WTC11 (cell line): ENCODE results near the gene APBB3. TPM values are rescaled to one million over a fixed set of nuclear protein-coding genes. Genes with fewer than 3 reads are reported as not detected.

Experiments used
- ATAC-seq: fragments of 200-7000 bp; cut with Tn5 transposase; 2 replicates; pipeline ENCODE4 v1.10.0; 2021; ENCODE audit warnings: mild to moderate bottlenecking, moderate library complexity
- CTCF ChIA-PET: fragments of 300-600 bp; sonication (Branson Sonifier 250); formaldehyde crosslinking; loops from one replicate; lab custom pipeline; 2021; ENCODE audit warnings: antibody characterized with exemption; lab: Charles Lee
- POLR2A ChIA-PET: fragments of 350-600 bp; sonication (Branson Sonifier 250); formaldehyde crosslinking; loops from one replicate; lab custom pipeline; 2021; ENCODE audit warnings: antibody characterized with exemption; lab: Charles Lee
- DNase-seq: peaks from one replicate; pipeline ENCODE4 v3.0.0; 2021; ENCODE audit warnings: low spot score
- H3K27ac Mint-ChIP-seq: 2 replicates; pipeline ENCODE4 v1.8.0; 2021; ENCODE audit warnings: mixed read lengths
- H3K27me3 Mint-ChIP-seq: 2 replicates; pipeline ENCODE4 v1.8.0; 2021; ENCODE audit warnings: low read depth, mild to moderate bottlenecking, moderate library complexity, mixed read lengths
- H3K36me3 Mint-ChIP-seq: 2 replicates; pipeline ENCODE4 v1.8.0; 2021; ENCODE audit warnings: mixed read lengths
- H3K4me1 Mint-ChIP-seq: 2 replicates; pipeline ENCODE4 v1.8.0; 2022; ENCODE audit warnings: mixed read lengths
- H3K4me3 Mint-ChIP-seq: 2 replicates; pipeline ENCODE4 v1.8.0; 2021; ENCODE audit warnings: mild to moderate bottlenecking, moderate library complexity, mixed read lengths
- H3K9me3 Mint-ChIP-seq: 2 replicates; pipeline ENCODE4 v1.8.0; 2021; ENCODE audit warnings: mixed read lengths
- AR ChIP-seq: fragments of 250-450 bp; sonication (Bioruptor Pico); IDR thresholded peaks from 2 replicates; pipeline ENCODE4 v1.9.0; 2021; ENCODE audit warnings: mild to moderate bottlenecking
- ATF1 ChIP-seq: sonication (generic); formaldehyde crosslinking; IDR thresholded peaks from 2 replicates; pipeline ENCODE4 v1.8.1; 2023; ENCODE audit warnings: mild to moderate bottlenecking, moderate library complexity, missing genetic modification reagents
- CBFB ChIP-seq: sonication (generic); formaldehyde crosslinking; IDR thresholded peaks from 2 replicates; pipeline ENCODE4 v1.8.1; 2022; ENCODE audit warnings: mild to moderate bottlenecking, low read depth, missing genetic modification reagents
- CREM ChIP-seq: sonication (generic); formaldehyde crosslinking; IDR thresholded peaks from 2 replicates; pipeline ENCODE4 v1.8.1; 2022; ENCODE audit warnings: mild to moderate bottlenecking, missing genetic modification reagents, moderate library complexity
- CTCF ChIP-seq: fragments of 200-600 bp; IDR thresholded peaks from 2 replicates; pipeline ENCODE4 v1.8.0; 2022; ENCODE audit warnings: antibody characterized with exemption
- E2F1 ChIP-seq: sonication (generic); formaldehyde crosslinking; IDR thresholded peaks from 2 replicates; pipeline ENCODE4 v1.8.0; 2022; ENCODE audit warnings: mild to moderate bottlenecking, missing genetic modification reagents
- ELF4 ChIP-seq: sonication (generic); formaldehyde crosslinking; IDR thresholded peaks from 2 replicates; pipeline ENCODE4 v1.8.1; 2022; ENCODE audit warnings: low read depth, mild to moderate bottlenecking, moderate library complexity, missing genetic modification reagents
- FOXP1 ChIP-seq: sonication (generic); formaldehyde crosslinking; IDR thresholded peaks from 2 replicates; pipeline ENCODE4 v1.8.0; 2022; ENCODE audit warnings: missing genetic modification reagents, mild to moderate bottlenecking, moderate library complexity, borderline replicate concordance
- GABPB1 ChIP-seq: sonication (generic); formaldehyde crosslinking; IDR thresholded peaks from 2 replicates; pipeline ENCODE4 v1.8.1; 2023; ENCODE audit warnings: mild to moderate bottlenecking, missing genetic modification reagents
- HMGA2 ChIP-seq: fragments of 250-450 bp; sonication (Bioruptor Pico); IDR thresholded peaks from 2 replicates; pipeline ENCODE4 v1.4.0; 2021; ENCODE audit warnings: mild to moderate bottlenecking, moderate library complexity
- MYBL2 ChIP-seq: sonication (generic); formaldehyde crosslinking; IDR thresholded peaks from 2 replicates; pipeline ENCODE4 v1.8.1; 2023; ENCODE audit warnings: mild to moderate bottlenecking, moderate library complexity, missing genetic modification reagents
- RELA ChIP-seq: sonication (generic); formaldehyde crosslinking; IDR thresholded peaks from 2 replicates; pipeline ENCODE4 v1.8.1; 2022; ENCODE audit warnings: missing genetic modification reagents, mild to moderate bottlenecking, borderline replicate concordance
- TCF7 ChIP-seq: sonication (generic); formaldehyde crosslinking; IDR thresholded peaks from 2 replicates; pipeline ENCODE4 v1.8.0; 2022; ENCODE audit warnings: mild to moderate bottlenecking, low read depth, missing genetic modification reagents, moderate library complexity
- TEAD4 ChIP-seq: sonication (generic); formaldehyde crosslinking; IDR thresholded peaks from 2 replicates; pipeline ENCODE4 v1.8.0; 2022; ENCODE audit warnings: mild to moderate bottlenecking, missing genetic modification reagents
- ZNF263 ChIP-seq: sonication (generic); formaldehyde crosslinking; IDR thresholded peaks from 2 replicates; pipeline ENCODE4 v1.8.1; 2022; ENCODE audit warnings: low read depth, mild to moderate bottlenecking, moderate library complexity, missing genetic modification reagents
- total RNA-seq: library from RNA; stranded (reverse); gene quantifications from 3 replicates; pipeline ENCODE4 v1.2.3, GENCODE V29; 2021
- TF ChIP-seq, protein P1 (sequence below): sonication (generic); formaldehyde crosslinking; IDR thresholded peaks from 2 replicates; pipeline ENCODE4 v1.8.0; 2022; ENCODE audit warnings: mild to moderate bottlenecking, missing genetic modification reagents
- TF ChIP-seq, protein P2 (sequence below): sonication (generic); formaldehyde crosslinking; IDR thresholded peaks from 2 replicates; pipeline ENCODE4 v1.8.1; 2023; ENCODE audit warnings: mild to moderate bottlenecking, moderate library complexity, missing genetic modification reagents
- TF ChIP-seq, protein P3 (sequence below): sonication (generic); formaldehyde crosslinking; IDR thresholded peaks from 2 replicates; pipeline ENCODE4 v1.8.1; 2023; ENCODE audit warnings: mild to moderate bottlenecking, missing genetic modification reagents
- TF ChIP-seq, protein P4 (sequence below): sonication (generic); formaldehyde crosslinking; IDR thresholded peaks from 2 replicates; pipeline ENCODE4 v1.8.0; 2023; ENCODE audit warnings: mild to moderate bottlenecking, missing genetic modification reagents

The APBB3 gene
- total RNA-seq, 1 experiment from 2014 or later: 25.9 TPM

DNA sequence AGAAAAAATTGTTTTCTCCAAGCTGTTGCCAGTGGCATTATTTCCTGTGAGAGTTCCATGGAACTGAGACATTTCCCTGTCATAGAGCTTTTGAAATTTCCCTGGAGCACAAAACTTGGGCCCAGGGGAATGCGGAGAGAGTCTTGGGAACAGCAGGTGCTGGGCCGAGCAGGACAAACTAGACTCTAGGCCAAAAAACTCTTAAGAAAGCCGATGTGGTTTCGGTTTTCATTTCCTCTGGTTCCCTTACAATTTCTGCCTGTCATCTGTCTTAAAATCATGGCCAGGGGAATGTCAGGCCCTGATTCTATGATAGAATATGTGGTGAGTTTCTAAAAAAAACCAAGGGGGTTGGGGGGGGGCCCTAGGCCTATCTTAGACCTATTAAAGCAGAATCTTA, 4.8 kb upstream of the APBB3 start (continued):
- TF ChIP-seq, protein P1, sequence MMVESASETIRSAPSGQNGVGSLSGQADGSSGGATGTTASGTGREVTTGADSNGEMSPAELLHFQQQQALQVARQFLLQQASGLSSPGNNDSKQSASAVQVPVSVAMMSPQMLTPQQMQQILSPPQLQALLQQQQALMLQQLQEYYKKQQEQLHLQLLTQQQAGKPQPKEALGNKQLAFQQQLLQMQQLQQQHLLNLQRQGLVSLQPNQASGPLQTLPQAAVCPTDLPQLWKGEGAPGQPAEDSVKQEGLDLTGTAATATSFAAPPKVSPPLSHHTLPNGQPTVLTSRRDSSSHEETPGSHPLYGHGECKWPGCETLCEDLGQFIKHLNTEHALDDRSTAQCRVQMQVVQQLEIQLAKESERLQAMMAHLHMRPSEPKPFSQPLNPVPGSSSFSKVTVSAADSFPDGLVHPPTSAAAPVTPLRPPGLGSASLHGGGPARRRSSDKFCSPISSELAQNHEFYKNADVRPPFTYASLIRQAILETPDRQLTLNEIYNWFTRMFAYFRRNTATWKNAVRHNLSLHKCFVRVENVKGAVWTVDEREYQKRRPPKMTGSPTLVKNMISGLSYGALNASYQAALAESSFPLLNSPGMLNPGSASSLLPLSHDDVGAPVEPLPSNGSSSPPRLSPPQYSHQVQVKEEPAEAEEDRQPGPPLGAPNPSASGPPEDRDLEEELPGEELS: no peak

DNA sequence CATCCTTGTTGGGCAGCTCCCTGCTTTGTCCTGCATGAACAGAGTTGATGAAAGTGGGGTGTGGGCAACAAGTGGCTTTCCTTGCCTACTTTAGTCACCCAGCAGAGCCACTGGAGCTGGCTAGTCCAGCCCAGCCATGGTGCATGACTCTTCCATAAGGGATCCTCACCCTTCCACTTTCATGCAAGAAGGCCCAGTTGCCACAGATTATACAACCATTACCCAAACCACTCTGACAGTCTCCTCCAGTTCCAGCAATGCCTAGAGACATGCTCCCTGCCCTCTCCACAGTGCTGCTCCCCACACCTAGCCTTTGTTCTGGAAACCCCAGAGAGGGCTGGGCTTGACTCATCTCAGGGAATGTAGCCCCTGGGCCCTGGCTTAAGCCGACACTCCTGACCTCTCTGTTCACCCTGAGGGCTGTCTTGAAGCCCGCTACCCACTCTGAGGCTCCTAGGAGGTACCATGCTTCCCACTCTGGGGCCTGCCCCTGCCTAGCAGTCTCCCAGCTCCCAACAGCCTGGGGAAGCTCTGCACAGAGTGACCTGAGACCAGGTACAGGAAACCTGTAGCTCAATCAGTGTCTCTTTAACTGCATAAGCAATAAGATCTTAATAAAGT, 4.2 kb upstream of the APBB3 start:
- ChIA-PET POLR2A (no interaction called here), CTCF (interaction anchor here (0.9 kb wide), 1 partner anchor 8 kb away, joined by 3 read pairs; no protein-coding TSS in a partner anchor)
- Mint-ChIP-seq H3K4me3 (no peak overlapping the region), H3K36me3 (peaks cover 15% of the 10 kb centered on the region), H3K9me3 (no peaks in the 10 kb centered on the region), H3K27me3 (peaks cover 5% of the 10 kb centered on the region), H3K4me1 (peaks cover 16% of the 10 kb centered on the region), H3K27ac (no peak overlapping the region)
- TF ChIP-seq FOXP1 (CRISPR knock-in tag) (no peak), TEAD4 (CRISPR knock-in tag) (no peak), TCF7 (CRISPR knock-in tag) (no peak), GABPB1 (CRISPR knock-in tag) (no peak), MYBL2 (no peak), ZNF263 (CRISPR knock-in tag) (no peak), ELF4 (CRISPR knock-in tag) (no peak)
- TF ChIP-seq, protein P2, sequence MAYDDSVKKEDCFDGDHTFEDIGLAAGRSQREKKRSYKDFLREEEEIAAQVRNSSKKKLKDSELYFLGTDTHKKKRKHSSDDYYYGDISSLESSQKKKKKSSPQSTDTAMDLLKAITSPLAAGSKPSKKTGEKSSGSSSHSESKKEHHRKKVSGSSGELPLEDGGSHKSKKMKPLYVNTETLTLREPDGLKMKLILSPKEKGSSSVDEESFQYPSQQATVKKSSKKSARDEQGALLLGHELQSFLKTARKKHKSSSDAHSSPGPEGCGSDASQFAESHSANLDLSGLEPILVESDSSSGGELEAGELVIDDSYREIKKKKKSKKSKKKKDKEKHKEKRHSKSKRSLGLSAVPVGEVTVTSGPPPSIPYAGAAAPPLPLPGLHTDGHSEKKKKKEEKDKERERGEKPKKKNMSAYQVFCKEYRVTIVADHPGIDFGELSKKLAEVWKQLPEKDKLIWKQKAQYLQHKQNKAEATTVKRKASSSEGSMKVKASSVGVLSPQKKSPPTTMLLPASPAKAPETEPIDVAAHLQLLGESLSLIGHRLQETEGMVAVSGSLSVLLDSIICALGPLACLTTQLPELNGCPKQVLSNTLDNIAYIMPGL: no peak
- TF ChIP-seq, protein P3, sequence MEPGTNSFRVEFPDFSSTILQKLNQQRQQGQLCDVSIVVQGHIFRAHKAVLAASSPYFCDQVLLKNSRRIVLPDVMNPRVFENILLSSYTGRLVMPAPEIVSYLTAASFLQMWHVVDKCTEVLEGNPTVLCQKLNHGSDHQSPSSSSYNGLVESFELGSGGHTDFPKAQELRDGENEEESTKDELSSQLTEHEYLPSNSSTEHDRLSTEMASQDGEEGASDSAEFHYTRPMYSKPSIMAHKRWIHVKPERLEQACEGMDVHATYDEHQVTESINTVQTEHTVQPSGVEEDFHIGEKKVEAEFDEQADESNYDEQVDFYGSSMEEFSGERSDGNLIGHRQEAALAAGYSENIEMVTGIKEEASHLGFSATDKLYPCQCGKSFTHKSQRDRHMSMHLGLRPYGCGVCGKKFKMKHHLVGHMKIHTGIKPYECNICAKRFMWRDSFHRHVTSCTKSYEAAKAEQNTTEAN (CRISPR knock-in tag): no peak
- no peak for ATAC-seq
- no peak for DNase-seq

DNA sequence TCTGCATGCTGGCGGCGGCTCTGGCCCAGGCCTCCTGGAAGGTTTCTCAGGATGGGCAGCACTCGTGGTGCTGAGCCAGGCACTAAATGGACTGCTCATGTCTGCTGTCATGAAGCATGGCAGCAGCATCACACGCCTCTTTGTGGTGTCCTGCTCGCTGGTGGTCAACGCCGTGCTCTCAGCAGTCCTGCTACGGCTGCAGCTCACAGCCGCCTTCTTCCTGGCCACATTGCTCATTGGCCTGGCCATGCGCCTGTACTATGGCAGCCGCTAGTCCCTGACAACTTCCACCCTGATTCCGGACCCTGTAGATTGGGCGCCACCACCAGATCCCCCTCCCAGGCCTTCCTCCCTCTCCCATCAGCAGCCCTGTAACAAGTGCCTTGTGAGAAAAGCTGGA, 3.5 kb upstream of the APBB3 start:
- peaks cover 3% of the 10 kb centered on the region; the same call in 1 of the 2 replicates for H3K27me3 Mint-ChIP-seq
- H3K27ac Mint-ChIP-seq: no peak overlapping the region
- CTCF ChIA-PET: no interaction called here
- peaks cover 19% of the 10 kb centered on the region for H3K4me1 Mint-ChIP-seq
- ATAC-seq: no peak
- POLR2A ChIA-PET: no interaction called here
- no peaks in the 10 kb centered on the region for H3K9me3 Mint-ChIP-seq
- H3K4me3 Mint-ChIP-seq: no peak overlapping the region
- TF ChIP-seq CREM (CRISPR knock-in tag) (no peak), CBFB (no peak), HMGA2 (CRISPR knock-in tag) (no peak), RELA (CRISPR knock-in tag) (no peak), ATF1 (CRISPR knock-in tag) (no peak), CTCF (no peak), AR (CRISPR knock-in tag) (no peak), E2F1 (CRISPR knock-in tag) (no peak)
- TF ChIP-seq, protein P4, sequence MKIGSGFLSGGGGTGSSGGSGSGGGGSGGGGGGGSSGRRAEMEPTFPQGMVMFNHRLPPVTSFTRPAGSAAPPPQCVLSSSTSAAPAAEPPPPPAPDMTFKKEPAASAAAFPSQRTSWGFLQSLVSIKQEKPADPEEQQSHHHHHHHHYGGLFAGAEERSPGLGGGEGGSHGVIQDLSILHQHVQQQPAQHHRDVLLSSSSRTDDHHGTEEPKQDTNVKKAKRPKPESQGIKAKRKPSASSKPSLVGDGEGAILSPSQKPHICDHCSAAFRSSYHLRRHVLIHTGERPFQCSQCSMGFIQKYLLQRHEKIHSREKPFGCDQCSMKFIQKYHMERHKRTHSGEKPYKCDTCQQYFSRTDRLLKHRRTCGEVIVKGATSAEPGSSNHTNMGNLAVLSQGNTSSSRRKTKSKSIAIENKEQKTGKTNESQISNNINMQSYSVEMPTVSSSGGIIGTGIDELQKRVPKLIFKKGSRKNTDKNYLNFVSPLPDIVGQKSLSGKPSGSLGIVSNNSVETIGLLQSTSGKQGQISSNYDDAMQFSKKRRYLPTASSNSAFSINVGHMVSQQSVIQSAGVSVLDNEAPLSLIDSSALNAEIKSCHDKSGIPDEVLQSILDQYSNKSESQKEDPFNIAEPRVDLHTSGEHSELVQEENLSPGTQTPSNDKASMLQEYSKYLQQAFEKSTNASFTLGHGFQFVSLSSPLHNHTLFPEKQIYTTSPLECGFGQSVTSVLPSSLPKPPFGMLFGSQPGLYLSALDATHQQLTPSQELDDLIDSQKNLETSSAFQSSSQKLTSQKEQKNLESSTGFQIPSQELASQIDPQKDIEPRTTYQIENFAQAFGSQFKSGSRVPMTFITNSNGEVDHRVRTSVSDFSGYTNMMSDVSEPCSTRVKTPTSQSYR (CRISPR knock-in tag): no peak
- TF ChIP-seq, all 79 proteins: peak for 0
- DNase-seq: no peak
- peaks cover 15% of the 10 kb centered on the region for H3K36me3 Mint-ChIP-seq
